Measurements from ENCODE around the gene NLN.
"Not testable (repeated sequence)": the region's sequence is repeated elsewhere in the genome, so short reads cannot be mapped to it uniquely, and the experiment has no call there.

NLN gene

GRCh38 chr5:65803699-65804391, 81.8 kb downstream of the NLN start:
- no peaks in the 10 kb centered on the region for H3K27me3 ChIP-seq (ENCODE audit: insufficient read depth, low read length, poor library complexity, severe bottlenecking)
- H3K36me3 ChIP-seq (ENCODE audit: insufficient read depth, low read length): no peaks in the 10 kb centered on the region
- no peaks in the 10 kb centered on the region for H3K4me1 ChIP-seq (ENCODE audit: insufficient read depth, low read length, poor library complexity, severe bottlenecking)
- no peak overlapping the region for H3K4me3 ChIP-seq (ENCODE audit: low read length, poor library complexity, severe bottlenecking)
- H4K20me1 ChIP-seq (ENCODE audit: insufficient read depth, low read length, poor library complexity, severe bottlenecking): no peaks in the 10 kb centered on the region
- no peaks in the 10 kb centered on the region for H3K9me2 ChIP-seq (replicated peaks; ENCODE audit: low read depth, low read length)
- peaks cover 14% of the 10 kb centered on the region; the same call in 1 of the 2 replicates for H3K9me3 ChIP-seq (ENCODE audit: insufficient read depth, low read depth, low read length)
- H3K9ac ChIP-seq (ENCODE audit: low read depth, low read length, poor library complexity, severe bottlenecking): no peak overlapping the region
- no peaks in the 10 kb centered on the region for H3F3A ChIP-seq (ENCODE audit: low read depth)
- no peaks in the 10 kb centered on the region for H3K79me2 ChIP-seq (ENCODE audit: insufficient read depth, low read length)
- H2AFZ ChIP-seq (ENCODE audit: low read length): no peak overlapping the region
- no peak overlapping the region for H3K4me2 ChIP-seq (ENCODE audit: low read depth, low read length, poor library complexity, severe bottlenecking)
- TF ChIP-seq EZH2phosphoT487 (IDR thresholded peaks at IDR 0.05; ENCODE audit: borderline replicate concordance): no peak
- no peak for TF ChIP-seq CTCF (conservative IDR thresholded peaks at IDR 0.05; ENCODE audit: low read length)

- Histone ChIP-seq H3K36me3 (ENCODE audit: insufficient read depth, low read length) (no peaks in the 10 kb centered on the region; the same call in 1 of the 2 replicates), H3K79me2 (ENCODE audit: insufficient read depth, low read length) (no peaks in the 10 kb centered on the region), H3K9me3 (ENCODE audit: insufficient read depth, low read depth, low read length) (peaks cover 14% of the 10 kb centered on the region; the same call in 1 of the 2 replicates), H3K27me3 (ENCODE audit: insufficient read depth, low read length, poor library complexity, severe bottlenecking) (no peaks in the 10 kb centered on the region), H3K9me2 (replicated peaks; ENCODE audit: low read depth, low read length) (no peaks in the 10 kb centered on the region), H3F3A (ENCODE audit: low read depth) (no peaks in the 10 kb centered on the region), H3K4me3 (ENCODE audit: low read length, poor library complexity, severe bottlenecking) (no peak overlapping the region), H2AFZ (ENCODE audit: low read length) (no peak overlapping the region), H3K4me1 (ENCODE audit: insufficient read depth, low read length, poor library complexity, severe bottlenecking) (no peaks in the 10 kb centered on the region), H3K9ac (ENCODE audit: low read depth, low read length, poor library complexity, severe bottlenecking) (no peak overlapping the region), H3K4me2 (ENCODE audit: low read depth, low read length, poor library complexity, severe bottlenecking) (no peak overlapping the region), H4K20me1 (ENCODE audit: insufficient read depth, low read length, poor library complexity, severe bottlenecking) (no peaks in the 10 kb centered on the region)
- TF ChIP-seq EZH2phosphoT487 (IDR thresholded peaks at IDR 0.05; ENCODE audit: borderline replicate concordance) (no peak), CTCF (conservative IDR thresholded peaks at IDR 0.05; ENCODE audit: low read length) (no peak)
Observed at GRCh38 chr5:65805089-65805488, 83.1 kb downstream of the NLN start.

- H3K4me3 ChIP-seq (ENCODE audit: low read length, poor library complexity, severe bottlenecking); H3K4me2 ChIP-seq (ENCODE audit: low read depth, low read length, poor library complexity, severe bottlenecking); H3K4me1 ChIP-seq (ENCODE audit: insufficient read depth, low read length, poor library complexity, severe bottlenecking); H2AFZ ChIP-seq (ENCODE audit: low read length); H3K9me2 ChIP-seq (replicated peaks; ENCODE audit: low read depth, low read length); H3K79me2 ChIP-seq (ENCODE audit: insufficient read depth, low read length); H3K27me3 ChIP-seq (ENCODE audit: insufficient read depth, low read length, poor library complexity, severe bottlenecking); H4K20me1 ChIP-seq (ENCODE audit: insufficient read depth, low read length, poor library complexity, severe bottlenecking); H3K9ac ChIP-seq (ENCODE audit: low read depth, low read length, poor library complexity, severe bottlenecking); H3K36me3 ChIP-seq (ENCODE audit: insufficient read depth, low read length); H3F3A ChIP-seq (ENCODE audit: low read depth): not testable (repeated sequence)
- peaks cover 11% of the 10 kb centered on the region; the same call in 1 of the 2 replicates for H3K9me3 ChIP-seq (ENCODE audit: insufficient read depth, low read depth, low read length)
Observed at GRCh38 chr5:65807494-65807893, 85.5 kb downstream of the NLN start.

GRCh38 chr5:65808251-65808741, 86.3 kb downstream of the NLN start:
- Histone ChIP-seq H3K4me2 (ENCODE audit: low read depth, low read length, poor library complexity, severe bottlenecking) (no peak overlapping the region), H2AFZ (ENCODE audit: low read length) (no peak overlapping the region), H3K9me2 (replicated peaks; ENCODE audit: low read depth, low read length) (no peaks in the 10 kb centered on the region), H3F3A (ENCODE audit: low read depth) (no peaks in the 10 kb centered on the region), H3K79me2 (ENCODE audit: insufficient read depth, low read length) (no peaks in the 10 kb centered on the region), H3K4me3 (ENCODE audit: low read length, poor library complexity, severe bottlenecking) (no peak overlapping the region), H3K36me3 (ENCODE audit: insufficient read depth, low read length) (no peaks in the 10 kb centered on the region; the same call in 1 of the 2 replicates), H3K9me3 (ENCODE audit: insufficient read depth, low read depth, low read length) (peaks cover 3% of the 10 kb centered on the region; the same call in 1 of the 2 replicates), H3K27me3 (ENCODE audit: insufficient read depth, low read length, poor library complexity, severe bottlenecking) (no peaks in the 10 kb centered on the region), H4K20me1 (ENCODE audit: insufficient read depth, low read length, poor library complexity, severe bottlenecking) (no peaks in the 10 kb centered on the region), H3K4me1 (ENCODE audit: insufficient read depth, low read length, poor library complexity, severe bottlenecking) (no peaks in the 10 kb centered on the region), H3K9ac (ENCODE audit: low read depth, low read length, poor library complexity, severe bottlenecking) (no peak overlapping the region)
- TF ChIP-seq CTCF (conservative IDR thresholded peaks at IDR 0.05; ENCODE audit: low read length): no peak
- TF ChIP-seq EZH2phosphoT487 (IDR thresholded peaks at IDR 0.05; ENCODE audit: borderline replicate concordance): no peak
